Colonic mucosa (tissue), 4 donors: ENCODE data around the gene ANTXR1. TPM values are rescaled to one million over a fixed set of nuclear protein-coding genes. Genes with fewer than 3 reads are reported as not detected.

ENCODE experiments used
- DNase-seq: peaks from one replicate; pipeline ENCODE4 v3.0.0-alpha.2; 2020
- H3K27ac ChIP-seq: fragments of 200-600 bp; one replicate; pipeline ENCODE4 v1.8.0; 2021
- H3K27me3 ChIP-seq: fragments of 200-600 bp; one replicate; pipeline ENCODE4 v1.8.0; 2021
- H3K36me3 ChIP-seq: fragments of 200-600 bp; one replicate; pipeline ENCODE4 v1.8.0; 2021
- H3K4me1 ChIP-seq: fragments of 200-600 bp; one replicate; pipeline ENCODE4 v1.8.0; 2021; ENCODE audit warnings: mild to moderate bottlenecking
- H3K4me3 ChIP-seq: fragments of 200-600 bp; one replicate; pipeline ENCODE4 v1.8.0; 2021
- H3K9ac ChIP-seq, 2 donors: one replicate each; pipeline ENCODE4 v1.7.0; 2013; ENCODE audit warnings: control low read depth in 2 of 2, low read depth in 2 of 2, low read length in 2 of 2
- H3K9me3 ChIP-seq: fragments of 200-600 bp; one replicate; pipeline ENCODE4 v1.8.0; 2021
- CTCF ChIP-seq: fragments of 200-600 bp; IDR thresholded peaks from one replicate; pipeline ENCODE4 v1.8.0; 2022; ENCODE audit warnings: antibody characterized with exemption, mild to moderate bottlenecking
- intact Hi-C: fragments of 100-400 bp; cut with DNase I; formaldehyde crosslinking; loops from one replicate; pipeline ENCODE4 v1.14.1; 2022
- total RNA-seq, 2 donors: library from RNA; stranded (reverse); fragmentation: NEBNext Ultra II Directional in 1 of 2; extraction: Animal tissue kit (Norgen Biotek cat#: 25700) in 1 of 2; gene quantifications; one replicate each; pipeline ENCODE4 v1.2.1, GENCODE V29; 2021
- donor health status: healthy.
- donor health status: DM: no; HTN: no; CAD: no.
- donor health status: DM: no; HTN: no; CAD: no.

ANTXR1 gene
- total RNA-seq, 2 donors from 2014 or later = 8.1 to 17.0 TPM

GRCh38 chr2:69132960-69133590 lies 120.1 kb downstream of the ANTXR1 start:
- Histone ChIP-seq H3K9me3 (no peaks in the 10 kb centered on the region), H3K27me3 (no peaks in the 10 kb centered on the region), H3K9ac (no peak overlapping the region), H3K4me1 (no peaks in the 10 kb centered on the region), H3K4me3 (no peak overlapping the region), H3K27ac (no peak overlapping the region), H3K36me3 (no peaks in the 10 kb centered on the region)
- no peak for TF ChIP-seq CTCF
- DNase-seq = no peak
- intact Hi-C loops = no loop called here

- DNase-seq = no peak
- Histone ChIP-seq H3K4me3 (no peak overlapping the region), H3K27me3 (no peaks in the 10 kb centered on the region), H3K36me3 (no peaks in the 10 kb centered on the region), H3K4me1 (peaks cover 7% of the 10 kb centered on the region), H3K9me3 (no peaks in the 10 kb centered on the region), H3K9ac (no peak overlapping the region), H3K27ac (no peak overlapping the region)
- intact Hi-C loops = no loop called here
- no peak for TF ChIP-seq CTCF
Measured at GRCh38 chr2:69133898-69134297, 120.9 kb downstream of the ANTXR1 start.

GRCh38 chr2:69134306-69134945 lies 121.4 kb downstream of the ANTXR1 start:
- no peak for TF ChIP-seq CTCF
- no peak overlapping the region for H3K9ac ChIP-seq
- H3K27ac ChIP-seq = no peak overlapping the region
- no peak for DNase-seq
- H3K9me3 ChIP-seq = no peaks in the 10 kb centered on the region
- H3K27me3 ChIP-seq = no peaks in the 10 kb centered on the region
- intact Hi-C loops = no loop called here
- H3K4me1 ChIP-seq = peaks cover 7% of the 10 kb centered on the region
- no peaks in the 10 kb centered on the region for H3K36me3 ChIP-seq
- no peak overlapping the region for H3K4me3 ChIP-seq

GRCh38 chr2:69138247-69138772 lies 125.3 kb downstream of the ANTXR1 start:
- intact Hi-C loops = no loop called here
- Histone ChIP-seq H3K4me1 (peaks cover 7% of the 10 kb centered on the region), H3K27ac (peak overlapping the region; percentile 26), H3K27me3 (no peaks in the 10 kb centered on the region), H3K36me3 (no peaks in the 10 kb centered on the region), H3K9me3 (no peaks in the 10 kb centered on the region), H3K9ac (peak overlapping the region in 1 of 2 donors; percentile 3), H3K4me3 (no peak overlapping the region)
- no peak for DNase-seq
- no peak for TF ChIP-seq CTCF

- Histone ChIP-seq H3K27ac (peak overlapping the region; percentile 26), H3K4me1 (peaks cover 7% of the 10 kb centered on the region), H3K9ac (no peak overlapping the region), H3K36me3 (no peaks in the 10 kb centered on the region), H3K4me3 (no peak overlapping the region), H3K27me3 (no peaks in the 10 kb centered on the region), H3K9me3 (no peaks in the 10 kb centered on the region)
- no peak for TF ChIP-seq CTCF
- intact Hi-C loops = no loop called here
- peak; percentile 65 for DNase-seq
Measured at GRCh38 chr2:69138793-69139459, 125.9 kb downstream of the ANTXR1 start.
